ENCODE measurements around the gene TTC33.

- TF ChIP-seq POLR2A (IDR thresholded peaks at IDR 0.05) (no peak), CTCF (IDR thresholded peaks at IDR 0.05) (no peak)
Measured at GRCh38 chr5:40474250-40474649, 281.5 kb downstream of the TTC33 start.
